Measurements from ENCODE around the gene APBB2. TPM values are rescaled to one million over a fixed set of nuclear protein-coding genes. Genes with fewer than 3 reads are reported as not detected.

The APBB2 gene
- total and polyA plus RNA-seq, 10 of the 15 experiments (the other 5 are each of a cell fraction or from before 2014, with no cell fraction given) = 2.7 to 24.6 (median 19.0) TPM

DNA sequence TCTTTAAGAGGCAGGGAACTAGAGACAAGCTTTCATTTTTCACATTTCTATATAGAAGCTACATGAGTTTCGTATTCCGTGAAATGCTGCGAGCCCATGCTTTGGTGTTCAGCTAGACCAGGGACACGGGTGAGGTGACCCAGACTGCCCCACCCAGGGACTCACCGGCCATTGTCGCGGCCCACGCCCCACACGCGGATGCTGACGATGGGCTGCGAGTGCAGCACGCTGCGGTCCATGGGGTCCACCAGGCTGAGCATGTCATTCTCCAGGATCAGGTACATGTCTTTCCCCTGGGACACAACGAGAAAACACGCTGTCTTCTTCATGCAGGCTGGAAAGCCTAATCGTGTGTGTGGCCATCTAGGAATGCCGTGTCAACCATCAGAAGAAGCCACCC, 324.1 kb downstream of the APBB2 start:
- intact Hi-C loops (cut with micrococcal nuclease; ENCODE audit: unreplicated experiment) (no loop called here), in situ Hi-C loops (cut with MboI) (no loop called here)
- Histone ChIP-seq H3K4me1 (ENCODE audit: control insufficient read depth, insufficient read depth, low read length) (no peaks in the 10 kb centered on the region), H3K9me3 (replicated peaks; ENCODE audit: control insufficient read depth, insufficient read depth, low read length) (no peaks in the 10 kb centered on the region), H3K27me3 (replicated peaks in 1 of 2; ENCODE audit: control insufficient read depth in 2 of 2, insufficient read depth in 2 of 2, low read length in 1 of 2) (no peaks in the 10 kb centered on the region), H3K79me2 (ENCODE audit: control insufficient read depth, insufficient read depth, low read length) (no peaks in the 10 kb centered on the region), H2AFZ (ENCODE audit: control insufficient read depth, low read depth, low read length) (no peak overlapping the region), H3K4me3 (no peak overlapping the region), H3K9ac (ENCODE audit: control insufficient read depth, insufficient read depth, low read length) (no peak overlapping the region), H3K4me2 (ENCODE audit: control insufficient read depth, insufficient read depth) (no peak overlapping the region), H3K27ac (ENCODE audit: control insufficient read depth, insufficient read depth) (no peak overlapping the region), H4K20me1 (ENCODE audit: control insufficient read depth, insufficient read depth) (no peaks in the 10 kb centered on the region), H3K36me3 (ENCODE audit: control insufficient read depth in 2 of 2, insufficient read depth in 2 of 2, low read length in 1 of 2) (peaks cover 0 to 7% of the 10 kb centered on the region in 2 experiments; a peak in 1 of 4 replicates)
- FAIRE-seq (no peak), ATAC-seq (no peak), DNase-seq (ENCODE audit: low read depth, low spot score) (no peak)
- 81% methylated on average over 18 of the region's 18 CpGs for WGBS (ENCODE audit: insufficient coverage, insufficient replicate concordance, low lambda C conversion rate, missing lambda C conversion rate)
- SMC1A ChIA-PET (ENCODE audit: uncharacterized antibody, unreplicated experiment) = interaction anchor here (0.9 kb wide), 1 partner anchor 103 kb away, joined by 3 read pairs; no protein-coding TSS in a partner anchor
- RAD21 ChIA-PET (ENCODE audit: unreplicated experiment) = no interaction called here
- CTCF ChIA-PET = interaction anchor here (3.1 kb wide), 1 partner anchor 7 kb away, joined by 33 read pairs; no protein-coding TSS in a partner anchor
- POLR2A ChIA-PET = no interaction called here
- TF ChIP-seq ZZZ3 (IDR thresholded peaks at IDR 0.05; ENCODE audit: control insufficient read depth, insufficient read length, low read depth) (no peak), KAT2A (conservative IDR thresholded peaks at IDR 0.05; ENCODE audit: control insufficient read depth, low read depth, low read length) (no peak), SMC3 (IDR thresholded peaks at IDR 0.05; ENCODE audit: borderline replicate concordance, low read length) (no peak)
- TF ChIP-seq, protein P1, sequence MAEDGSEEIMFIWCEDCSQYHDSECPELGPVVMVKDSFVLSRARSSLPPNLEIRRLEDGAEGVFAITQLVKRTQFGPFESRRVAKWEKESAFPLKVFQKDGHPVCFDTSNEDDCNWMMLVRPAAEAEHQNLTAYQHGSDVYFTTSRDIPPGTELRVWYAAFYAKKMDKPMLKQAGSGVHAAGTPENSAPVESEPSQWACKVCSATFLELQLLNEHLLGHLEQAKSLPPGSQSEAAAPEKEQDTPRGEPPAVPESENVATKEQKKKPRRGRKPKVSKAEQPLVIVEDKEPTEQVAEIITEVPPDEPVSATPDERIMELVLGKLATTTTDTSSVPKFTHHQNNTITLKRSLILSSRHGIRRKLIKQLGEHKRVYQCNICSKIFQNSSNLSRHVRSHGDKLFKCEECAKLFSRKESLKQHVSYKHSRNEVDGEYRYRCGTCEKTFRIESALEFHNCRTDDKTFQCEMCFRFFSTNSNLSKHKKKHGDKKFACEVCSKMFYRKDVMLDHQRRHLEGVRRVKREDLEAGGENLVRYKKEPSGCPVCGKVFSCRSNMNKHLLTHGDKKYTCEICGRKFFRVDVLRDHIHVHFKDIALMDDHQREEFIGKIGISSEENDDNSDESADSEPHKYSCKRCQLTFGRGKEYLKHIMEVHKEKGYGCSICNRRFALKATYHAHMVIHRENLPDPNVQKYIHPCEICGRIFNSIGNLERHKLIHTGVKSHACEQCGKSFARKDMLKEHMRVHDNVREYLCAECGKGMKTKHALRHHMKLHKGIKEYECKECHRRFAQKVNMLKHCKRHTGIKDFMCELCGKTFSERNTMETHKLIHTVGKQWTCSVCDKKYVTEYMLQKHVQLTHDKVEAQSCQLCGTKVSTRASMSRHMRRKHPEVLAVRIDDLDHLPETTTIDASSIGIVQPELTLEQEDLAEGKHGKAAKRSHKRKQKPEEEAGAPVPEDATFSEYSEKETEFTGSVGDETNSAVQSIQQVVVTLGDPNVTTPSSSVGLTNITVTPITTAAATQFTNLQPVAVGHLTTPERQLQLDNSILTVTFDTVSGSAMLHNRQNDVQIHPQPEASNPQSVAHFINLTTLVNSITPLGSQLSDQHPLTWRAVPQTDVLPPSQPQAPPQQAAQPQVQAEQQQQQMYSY (CRISPR knock-in tag; IDR thresholded peaks at IDR 0.05) = no peak
- TF ChIP-seq, protein P2, sequence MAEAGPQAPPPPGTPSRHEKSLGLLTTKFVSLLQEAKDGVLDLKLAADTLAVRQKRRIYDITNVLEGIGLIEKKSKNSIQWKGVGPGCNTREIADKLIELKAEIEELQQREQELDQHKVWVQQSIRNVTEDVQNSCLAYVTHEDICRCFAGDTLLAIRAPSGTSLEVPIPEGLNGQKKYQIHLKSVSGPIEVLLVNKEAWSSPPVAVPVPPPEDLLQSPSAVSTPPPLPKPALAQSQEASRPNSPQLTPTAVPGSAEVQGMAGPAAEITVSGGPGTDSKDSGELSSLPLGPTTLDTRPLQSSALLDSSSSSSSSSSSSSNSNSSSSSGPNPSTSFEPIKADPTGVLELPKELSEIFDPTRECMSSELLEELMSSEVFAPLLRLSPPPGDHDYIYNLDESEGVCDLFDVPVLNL (IDR thresholded peaks at IDR 0.05; ENCODE audit: low read depth, low read length) = no peak
- no TSS peak for BruUV-seq (replicated peaks)
